ENCODE results near the gene DNM2.

- TF ChIP-seq CTCF (IDR thresholded peaks at IDR 0.05) (no peak), POLR2A (IDR thresholded peaks at IDR 0.05) (no peak)
Measured at GRCh38 chr19:10868872-10869547, 151.1 kb downstream of the DNM2 start.

All from lower leg skin (tissue), 3 donors.